Kasumi-1 (cell line): Measurements from ENCODE around the gene TRMT2A.

ENCODE experiments used
- DNase-seq, 2 experiments: peaks; one replicate each; lab custom pipeline; 2025; lab: John Stamatoyannopoulos, UW

The TRMT2A gene

GRCh38 chr22:20062043-20062765 lies 54.8 kb downstream of the TRMT2A start:
- no peak for DNase-seq
